B cell (primary cell): Measurements from ENCODE around the gene ENG. TPM values are rescaled to one million over a fixed set of nuclear protein-coding genes. Genes with fewer than 3 reads are reported as not detected.

Source experiments
- ATAC-seq: fragments of 200-7000 bp; cut with Tn5 transposase; one replicate; pipeline ENCODE4 v1.10.0; 2021; ENCODE audit warnings: low read depth, mild to moderate bottlenecking, moderate number of reproducible peaks, moderate library complexity
- CTCF ChIA-PET: fragments of 350-600 bp; sonication (Branson Sonifier 250); formaldehyde crosslinking; loops from one replicate; lab custom pipeline; 2021; ENCODE audit warnings: antibody characterized with exemption, inconsistent platforms; lab: Charles Lee
- POLR2A ChIA-PET: fragments of 350-600 bp; sonication (Branson Sonifier 250); formaldehyde crosslinking; loops from one replicate; lab custom pipeline; 2021; ENCODE audit warnings: antibody characterized with exemption; lab: Charles Lee
- DNase-seq: peaks from one replicate; pipeline ENCODE4 v3.0.0; 2013
- H2AFZ ChIP-seq: 2 replicates; pipeline ENCODE4 v1.6.1; 2012; ENCODE audit warnings: mild to moderate bottlenecking, low read depth, low read length; ENCODE audit not compliant: insufficient read depth, poor library complexity, severe bottlenecking
- H3K27ac ChIP-seq, 2 donors: 1 replicate in 1 of 2; 2 replicates in 1 of 2; pipeline ENCODE4 v1.5.1; 2012 to 2013; ENCODE audit warnings: low read length in 2 of 2, mild to moderate bottlenecking in 2 of 2, moderate library complexity in 1 of 2
- H3K27me3 ChIP-seq, 4 experiments: fragments of 200-600 bp in 1 of 4; sonication (generic) in 1 of 4; replicated peaks in 1 of 4; 1 replicate in 2 of 4; 2 replicates in 2 of 4; pipeline versions ENCODE4 v1.6.1 to v1.7.0; 2013 to 2016; ENCODE audit warnings: low read length in 3 of 4, mild to moderate bottlenecking in 2 of 4, mixed read lengths in 1 of 4, moderate library complexity in 1 of 4; ENCODE audit not compliant: insufficient read depth in 4 of 4, control insufficient read depth in 3 of 4; ENCODE audit errors: control extremely low read depth in 1 of 4
- H3K36me3 ChIP-seq, 2 experiments: replicated peaks in 1 of 2; 1 replicate in 1 of 2; 2 replicates in 1 of 2; pipeline versions ENCODE4 v1.6.1 to v1.7.1; 2013; ENCODE audit warnings: low read length in 1 of 2; ENCODE audit not compliant: insufficient read depth in 2 of 2, control insufficient read depth in 1 of 2; ENCODE audit errors: control extremely low read depth in 1 of 2, extremely low read depth in 1 of 2
- H3K4me1 ChIP-seq, 2 donors: fragments of 200-600 bp in 1 of 2; sonication (generic) in 1 of 2; 1 replicate in 1 of 2; 2 replicates in 1 of 2; pipeline versions ENCODE4 v1.5.1 to v1.6.1; 2013 to 2017; ENCODE audit warnings: low read length in 2 of 2; ENCODE audit not compliant: control insufficient read depth in 2 of 2, insufficient read depth in 2 of 2
- H3K4me2 ChIP-seq: replicated peaks from 2 replicates; pipeline ENCODE3; 2012; ENCODE audit warnings: mild to moderate bottlenecking, low read depth, low read length; ENCODE audit not compliant: poor library complexity, severe bottlenecking
- H3K4me3 ChIP-seq, 5 experiments: fragments of 200-600 bp in 1 of 5; sonication (generic) in 1 of 5; 1 replicate in 3 of 5; 2 replicates in 2 of 5; pipeline versions ENCODE4 v1.5.1 to v1.7.0; 2011 to 2016; ENCODE audit warnings: low read length in 4 of 5, mild to moderate bottlenecking in 4 of 5, low read depth in 2 of 5, control low read depth in 1 of 5, moderate library complexity in 1 of 5; ENCODE audit not compliant: insufficient read depth in 1 of 5; ENCODE audit errors: control extremely low read depth in 1 of 5, extremely low read depth in 1 of 5
- H3K79me2 ChIP-seq: fragments of 200-600 bp; sonication (generic); one replicate; pipeline ENCODE4 v1.6.0; 2016; ENCODE audit warnings: low read length; ENCODE audit not compliant: control insufficient read depth, insufficient read depth
- H3K9ac ChIP-seq: fragments of 200-600 bp; sonication (generic); 2 replicates; pipeline ENCODE4 v1.6.1; 2017; ENCODE audit warnings: mild to moderate bottlenecking, low read length, moderate library complexity
- H3K9me3 ChIP-seq, 3 donors: one replicate each; pipeline versions ENCODE4 v1.6.1 to v1.7.1; 2013; ENCODE audit warnings: low read length in 2 of 3; ENCODE audit not compliant: control insufficient read depth in 2 of 3, insufficient read depth in 1 of 3; ENCODE audit errors: control extremely low read depth in 1 of 3
- H4K20me1 ChIP-seq: 2 replicates; pipeline ENCODE4 v1.6.0; 2012; ENCODE audit warnings: mild to moderate bottlenecking, low read length; ENCODE audit not compliant: insufficient read depth, control insufficient read depth, poor library complexity, severe bottlenecking
- H3K27ac Mint-ChIP-seq: one replicate; pipeline ENCODE4 v1.8.0; 2021; ENCODE audit warnings: mixed read lengths
- H3K27me3 Mint-ChIP-seq: one replicate; pipeline ENCODE4 v1.8.0; 2021; ENCODE audit warnings: mixed read lengths
- H3K4me1 Mint-ChIP-seq: one replicate; pipeline ENCODE4 v1.8.0; 2021; ENCODE audit warnings: mixed read lengths
- H3K4me3 Mint-ChIP-seq: one replicate; pipeline ENCODE4 v1.8.0; 2021; ENCODE audit warnings: mixed read lengths
- H3K9me3 Mint-ChIP-seq: one replicate; pipeline ENCODE4 v1.8.0; 2022; ENCODE audit warnings: mixed read lengths; ENCODE audit not compliant: insufficient read depth
- CTCF ChIP-seq: fragments of 200-600 bp; IDR thresholded peaks from one replicate; pipeline ENCODE4 v1.8.0; 2022; ENCODE audit warnings: antibody characterized with exemption, mild to moderate bottlenecking
- EZH2 ChIP-seq: IDR thresholded peaks from 2 replicates; pipeline ENCODE4 v1.6.1; 2012; ENCODE audit warnings: borderline replicate concordance, low read depth, mild to moderate bottlenecking, moderate library complexity, low read length; ENCODE audit not compliant: insufficient read depth, poor library complexity, severe bottlenecking
- WGBS: methylation state at CpG from one replicate; pipeline ENCODE4 v1.1.5; 2013; ENCODE audit warnings: missing lambda C conversion rate; ENCODE audit not compliant: insufficient coverage; 5-methylcytosine and 5-hydroxymethylcytosine counted together
- intact Hi-C: fragments of 100-400 bp; cut with micrococcal nuclease; formaldehyde crosslinking; loops from one replicate; pipeline ENCODE4 v1.10.0; 2022
- polyA plus RNA-seq: library from polyadenylated mRNA; depleted of rRNA; stranded (reverse); fragments of >200 nt; gene quantifications from 2 replicates; pipeline ENCODE4 v1.2.3, GENCODE V29; 2012
- total RNA-seq, 2 donors: library from RNA; stranded (reverse); fragments of 120-200 nt in 1 of 2; gene quantifications; 1 replicate in 1 of 2; 2 replicates in 1 of 2; pipeline versions ENCODE4 v1.2.3 to v1.2.4, GENCODE V29; 2013 to 2022

The ENG gene
- total and polyA plus RNA-seq, 2 donors (not counting 1 experiment from before 2014, with no cell fraction given), result 5.4 to 12.6 TPM

- Histone ChIP-seq H3K36me3 (peaks cover 0 to 14% of the 10 kb centered on the region in 2 experiments), H3K79me2 (peaks cover 69% of the 10 kb centered on the region), H3K4me2 (peak overlapping the region; percentile 95), H3K9ac (peak overlapping the region; percentile 97), H3K27ac (peak overlapping the region; percentile 91 to 95), H3K9me3 (no peaks in the 10 kb centered on the region), H4K20me1 (peaks cover 25% of the 10 kb centered on the region), H3K27me3 (no peaks in the 10 kb centered on the region), H3K4me3 (peak overlapping the region in 4 of 5 experiments; percentile 4 to 48 (median 13)), H3K4me1 (peaks cover 60 to 77% of the 10 kb centered on the region in 2 donors), H2AFZ (peak overlapping the region; percentile 76)
- H3K4me3 Mint-ChIP-seq, result peak overlapping the region; percentile 80
- ATAC-seq (peak; percentile 5), DNase-seq (peak; percentile 81)
- ChIA-PET CTCF (interaction anchor here (0.8 to 4.9 kb wide), 11 partner anchors 8 to 150 kb away, joined by 3 to 47 read pairs (median 9); partner anchors contain the start of genes ST6GALNAC4 and TOR2A), POLR2A (interaction anchor here (0.6 to 4.1 kb wide), 4 partner anchors 12 to 98 kb away, joined by 4 to 39 read pairs (median 23); partner anchors contain the start of gene TOR2A)
- no peak for TF ChIP-seq EZH2
- no peak for TF ChIP-seq CTCF
- intact Hi-C loops, result no loop called here
- peak overlapping the region; percentile 98 for H3K27ac Mint-ChIP-seq
- no peaks in the 10 kb centered on the region for H3K27me3 Mint-ChIP-seq
- no peaks in the 10 kb centered on the region for H3K9me3 Mint-ChIP-seq
- H3K4me1 Mint-ChIP-seq, result peaks cover 64% of the 10 kb centered on the region
- WGBS, result 5% methylated on average over 12 of the region's 20 CpGs
Observed at GRCh38 chr9:127783111-127784008, 71.1 kb downstream of the ENG start.

- intact Hi-C loops, result no loop called here
- H3K4me3 Mint-ChIP-seq, result no peak overlapping the region
Observed at GRCh38 chr9:127781806-127782205, 72.7 kb downstream of the ENG start.

More at GRCh38 chr9:127781806-127782205, 72.7 kb downstream of the ENG start:
- DNase-seq (no peak), ATAC-seq (no peak)
- Mint-ChIP-seq H3K9me3 (no peaks in the 10 kb centered on the region), H3K27ac (peak overlapping the region; percentile 98), H3K4me1 (peaks cover 65% of the 10 kb centered on the region), H3K27me3 (no peaks in the 10 kb centered on the region)
- Histone ChIP-seq H3K4me1 (peaks cover 50 to 69% of the 10 kb centered on the region in 2 donors), H3K27me3 (no peaks in the 10 kb centered on the region), H3K9me3 (no peaks in the 10 kb centered on the region), H4K20me1 (peaks cover 17% of the 10 kb centered on the region), H3K79me2 (peaks cover 69% of the 10 kb centered on the region), H3K4me2 (no peak overlapping the region), H3K9ac (no peak overlapping the region), H3K27ac (peak overlapping the region; percentile 29 to 97), H2AFZ (no peak overlapping the region), H3K36me3 (no peaks in the 10 kb centered on the region), H3K4me3 (no peak overlapping the region)
- TF ChIP-seq CTCF (no peak), EZH2 (no peak)
- WGBS, result 94% methylated on average over 4 of the region's 4 CpGs
- CTCF ChIA-PET, result interaction anchor here (2.2 to 4.9 kb wide), 2 partner anchors 10 to 47 kb away, joined by 9 to 47 read pairs; partner anchors contain the start of gene TOR2A
- POLR2A ChIA-PET, result interaction anchor here (1.8 kb wide), 1 partner anchor 47 kb away, joined by 4 read pairs; the partner anchor contains the start of gene TOR2A
